ENCODE data around the gene PRR3.

Gene PRR3

GRCh38 chr6:30541515-30542403, 15.3 kb upstream of the PRR3 start:
- DNase-seq = no peak

DNA sequence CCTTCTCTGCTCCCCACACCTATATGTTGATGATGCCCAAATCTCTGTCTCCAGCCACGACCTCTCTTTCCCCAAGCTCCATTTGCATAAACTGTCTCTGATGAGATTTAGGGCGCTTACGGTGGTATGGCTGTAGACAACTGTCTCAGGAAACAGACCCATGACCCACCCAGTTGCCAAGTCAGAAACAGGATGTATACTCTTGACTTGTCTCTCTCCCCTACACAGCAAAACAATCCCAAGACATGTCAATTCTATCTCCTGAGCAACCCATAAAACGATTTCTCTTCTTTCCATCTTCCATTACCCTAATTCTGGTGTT, 14.7 kb upstream of the PRR3 start:
- DNase-seq = no peak

DNA sequence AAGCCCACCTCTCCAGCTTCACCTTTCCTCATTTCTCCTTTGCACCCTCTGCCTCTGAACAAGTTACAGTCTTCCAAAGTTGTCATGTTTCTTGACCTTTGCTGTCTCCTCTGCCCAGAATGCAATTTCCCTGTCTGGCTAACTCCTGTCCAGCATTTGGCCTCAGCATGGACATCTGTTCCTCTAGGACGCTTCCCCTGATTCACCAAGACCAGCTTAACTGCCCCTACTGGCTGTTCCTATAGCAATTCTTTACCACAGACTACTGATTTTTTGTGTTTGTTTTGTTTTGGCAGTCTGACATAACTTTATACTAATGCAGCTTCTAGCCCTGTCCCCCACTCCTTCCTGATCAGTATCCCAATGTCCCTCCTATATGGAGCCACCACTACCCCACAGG, 14.2 kb upstream of the PRR3 start:
- DNase-seq = no peak

GRCh38 chr6:30543821-30544220, 13.3 kb upstream of the PRR3 start:
- DNase-seq = no peak

DNA sequence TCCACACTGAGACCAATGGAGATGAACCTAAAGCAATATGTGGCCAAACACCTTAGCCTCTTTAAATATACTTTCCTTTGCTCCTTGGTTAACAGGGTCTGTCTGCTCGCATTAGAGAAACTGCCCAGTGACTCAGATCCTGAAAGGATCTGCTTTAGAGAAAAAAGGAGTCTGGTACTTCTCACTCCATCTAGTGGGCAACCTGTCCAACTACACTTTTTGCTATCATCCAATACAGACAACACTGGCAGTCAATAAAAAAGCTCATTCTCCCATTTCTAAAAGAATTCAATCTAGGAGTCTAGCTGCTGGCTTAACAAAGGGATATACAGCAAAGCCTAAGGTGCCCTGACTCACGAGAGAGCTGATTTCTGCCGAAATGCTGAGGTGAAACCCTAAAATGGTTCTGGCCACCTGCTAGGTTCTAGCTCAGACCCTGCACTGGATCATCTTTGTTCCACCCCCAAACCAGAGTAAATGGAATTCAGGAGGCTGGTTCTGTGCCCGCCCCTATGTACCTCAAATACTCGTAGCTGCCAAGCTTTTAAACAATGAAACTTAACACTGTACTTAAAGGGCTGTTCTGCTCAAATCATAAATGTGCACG, 12.3 kb upstream of the PRR3 start:
- no peak for DNase-seq

DNA sequence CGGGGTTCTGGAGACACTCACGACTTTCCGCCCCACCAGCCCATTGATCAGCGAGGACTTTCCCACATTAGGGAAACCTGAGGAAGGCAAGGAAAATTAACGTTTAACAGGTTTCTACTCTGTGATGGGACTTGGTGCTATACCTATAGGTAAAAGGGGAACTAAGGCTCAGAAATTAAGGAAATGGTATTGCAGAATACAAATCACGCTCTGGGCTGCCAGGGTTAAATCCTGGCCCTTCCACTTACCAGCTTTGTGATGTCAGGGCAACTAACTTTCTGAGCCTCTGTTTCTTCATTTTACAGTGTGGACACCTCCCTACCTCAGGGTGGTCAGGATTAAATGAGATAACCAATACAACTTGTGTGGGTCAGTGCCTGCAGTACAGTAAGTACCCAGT, 9.6 kb upstream of the PRR3 start:
- no peak for DNase-seq

GRCh38 chr6:30548375-30548774, 8.7 kb upstream of the PRR3 start:
- DNase-seq = no peak

GRCh38 chr6:30554404-30554803, 2.7 kb upstream of the PRR3 start:
- DNase-seq = no peak

- no peak for DNase-seq
Observed at GRCh38 chr6:30554962-30555815, 1.9 kb upstream of the PRR3 start.

GRCh38 chr6:30555816-30556065, 1.4 kb upstream of the PRR3 start:
- DNase-seq = no peak

DNA sequence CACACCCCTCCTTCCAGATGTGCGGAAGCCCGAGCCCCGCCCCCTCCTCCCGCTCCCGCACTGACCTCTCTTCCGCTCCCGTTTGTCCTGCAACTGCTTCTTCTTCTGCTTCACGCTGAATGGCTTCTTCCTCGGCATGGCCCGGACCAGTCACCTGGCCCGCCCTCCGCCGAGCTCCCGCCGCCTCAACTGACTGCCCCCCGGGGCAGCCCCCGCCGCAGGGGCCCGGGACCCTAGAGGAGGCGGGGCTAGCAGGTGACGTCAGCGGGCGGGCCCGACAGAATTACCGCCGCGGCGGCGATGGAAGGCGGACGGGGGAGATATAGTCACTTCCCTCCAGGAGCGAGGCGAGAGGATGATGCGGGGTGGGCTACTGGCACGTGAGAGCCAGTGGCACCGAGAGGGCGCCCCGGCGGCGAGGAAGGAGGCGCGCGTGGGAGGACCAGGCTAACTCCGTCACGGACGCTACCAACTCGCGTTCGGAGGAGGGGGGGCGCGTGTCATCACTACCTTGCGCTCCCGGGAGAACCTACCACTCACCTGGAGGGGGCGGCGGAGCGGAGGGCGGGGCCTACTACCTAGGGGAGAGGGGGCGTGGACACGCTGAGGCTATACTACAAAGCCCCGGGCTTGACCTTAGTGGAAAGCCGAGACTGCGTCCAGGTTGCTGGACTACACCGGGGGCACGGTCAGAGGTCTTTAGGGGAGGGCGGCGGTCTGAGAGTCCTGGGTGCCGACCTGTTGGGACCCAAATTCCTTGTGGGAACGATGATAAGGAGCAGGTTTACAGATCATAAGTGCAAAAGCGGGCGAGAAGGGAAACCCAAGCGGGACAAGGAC, 809 bp upstream of the PRR3 start, which contains the start of gene GNL1:
GNL1 (minus strand) TSS at position 424 of the 840 bp plus-strand sequence; CDS start at position 138, 286 bp downstream.
- peak; percentile 73 for DNase-seq

DNA sequence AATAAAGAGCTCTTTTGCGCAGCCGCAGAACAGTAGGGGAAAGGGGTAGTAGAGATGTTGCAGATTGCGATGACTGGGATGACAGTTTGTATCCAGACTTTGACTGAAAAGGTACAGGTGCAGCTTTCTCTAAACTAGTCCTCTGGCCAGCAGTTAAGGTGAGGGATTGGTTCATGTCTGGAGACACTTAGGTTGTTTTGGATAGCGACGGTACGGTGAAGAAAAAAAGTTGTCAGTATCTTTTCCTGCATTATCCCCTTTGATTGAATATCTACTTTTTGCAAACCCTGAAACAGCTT, 537 bp downstream of the PRR3 start:
- no peak for DNase-seq

DNA sequence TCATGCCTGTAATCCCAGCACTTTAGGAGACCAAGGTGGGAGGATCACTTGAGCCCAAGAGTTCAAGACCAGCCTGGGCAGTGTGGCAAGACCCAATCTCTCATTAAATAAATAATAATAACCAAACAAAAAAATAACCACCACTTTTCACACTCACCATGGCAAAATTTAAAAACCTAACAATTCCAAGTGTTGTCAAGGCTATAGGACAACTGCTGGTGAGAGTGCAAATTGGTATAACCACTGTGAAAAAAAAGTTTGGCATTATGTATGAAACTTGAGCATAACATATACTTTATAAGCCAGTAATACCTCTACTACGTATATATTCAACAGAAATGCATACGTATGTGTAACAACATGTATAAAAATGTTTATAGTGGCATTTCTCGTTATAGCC, 3.8 kb downstream of the PRR3 start:
- no peak for DNase-seq

- DNase-seq = no peak
Observed at GRCh38 chr6:30562470-30563425, 5.7 kb downstream of the PRR3 start.

- DNase-seq = no peak
Observed at GRCh38 chr6:30564114-30564513, 7.0 kb downstream of the PRR3 start.

GRCh38 chr6:30565772-30566171, 8.7 kb downstream of the PRR3 start:
- no peak for DNase-seq

DNA sequence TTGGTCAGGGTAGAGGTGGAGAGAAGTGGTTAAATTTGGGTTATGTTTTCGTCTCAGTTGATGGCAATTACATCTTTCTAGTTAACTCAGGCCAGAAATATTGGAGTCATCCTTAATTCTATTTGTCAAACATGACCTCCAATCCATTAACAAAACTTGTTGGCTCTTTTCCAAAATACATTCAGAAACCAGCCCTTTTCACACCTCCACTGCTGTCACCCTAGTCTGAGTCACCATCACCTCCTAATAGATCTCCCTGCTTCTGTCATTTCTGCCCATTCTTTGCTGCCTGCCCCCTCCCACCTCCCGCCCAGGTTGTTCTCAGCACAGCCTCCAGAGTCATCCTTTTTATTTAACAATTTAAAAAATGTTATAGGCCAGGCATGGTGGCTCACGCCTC, 11.2 kb downstream of the PRR3 start:
- DNase-seq = no peak

DNA sequence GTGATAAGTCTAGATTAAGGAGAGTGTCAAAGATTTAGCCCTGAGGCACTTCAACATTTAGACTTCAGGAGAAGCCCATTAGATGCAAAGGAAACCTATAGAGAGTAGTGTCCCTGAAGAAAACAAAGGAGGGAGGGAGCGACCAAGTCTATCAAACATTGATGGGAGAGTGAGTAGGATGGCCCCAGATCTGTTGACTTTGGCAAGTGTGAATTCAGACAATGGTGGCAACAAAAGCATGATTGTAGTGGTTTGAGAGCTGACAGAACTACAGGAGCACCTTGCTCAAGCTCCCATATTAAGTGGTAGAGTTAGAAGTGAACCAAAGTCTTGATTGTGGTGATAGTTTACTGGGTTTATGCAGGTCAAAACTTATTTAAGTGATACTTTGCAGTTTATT, 13.2 kb downstream of the PRR3 start:
- no peak for DNase-seq

DNA sequence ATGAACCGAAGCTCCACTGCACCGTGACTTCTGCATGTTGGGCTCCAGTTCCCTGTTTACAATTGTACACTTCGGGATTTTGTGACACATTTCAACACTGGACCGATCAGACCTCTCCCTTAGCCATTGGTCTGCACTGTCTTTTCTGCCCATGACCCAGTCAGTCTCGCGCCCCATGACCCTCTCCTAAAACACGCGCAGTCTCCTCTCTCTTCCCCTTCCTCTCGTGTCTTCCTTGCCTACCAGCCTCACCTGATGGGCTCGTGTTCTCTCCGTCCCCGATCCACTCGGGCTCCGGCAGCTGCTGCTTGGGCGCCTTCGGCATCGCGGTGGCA, 13.6 kb downstream of the PRR3 start:
- no peak for DNase-seq

GRCh38 chr6:30571075-30571761, 14.1 kb downstream of the PRR3 start, which contains the start of gene ABCF1:
Gene ABCF1, plus strand, starts transcription at chr6:30571442. Its CDS starts 46 bp downstream, at chr6:30571488.
- DNase-seq = peak; percentile 97

DNA sequence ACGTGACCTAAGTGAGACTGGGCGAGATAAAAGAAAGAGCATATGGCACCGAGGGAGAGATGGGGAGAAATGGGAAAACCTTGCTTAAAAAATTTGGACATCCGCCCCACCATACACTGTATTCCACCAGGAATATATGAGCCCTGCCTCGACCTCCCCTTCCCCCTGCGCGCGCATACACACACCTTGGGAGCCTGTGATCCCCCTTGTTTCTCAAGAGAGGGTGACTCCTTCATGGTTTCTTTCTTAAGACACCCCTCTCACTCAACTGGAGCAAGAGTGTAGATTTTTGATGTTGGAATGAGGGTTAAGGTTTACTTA, 14.6 kb downstream of the PRR3 start:
- DNase-seq = no peak

DNA sequence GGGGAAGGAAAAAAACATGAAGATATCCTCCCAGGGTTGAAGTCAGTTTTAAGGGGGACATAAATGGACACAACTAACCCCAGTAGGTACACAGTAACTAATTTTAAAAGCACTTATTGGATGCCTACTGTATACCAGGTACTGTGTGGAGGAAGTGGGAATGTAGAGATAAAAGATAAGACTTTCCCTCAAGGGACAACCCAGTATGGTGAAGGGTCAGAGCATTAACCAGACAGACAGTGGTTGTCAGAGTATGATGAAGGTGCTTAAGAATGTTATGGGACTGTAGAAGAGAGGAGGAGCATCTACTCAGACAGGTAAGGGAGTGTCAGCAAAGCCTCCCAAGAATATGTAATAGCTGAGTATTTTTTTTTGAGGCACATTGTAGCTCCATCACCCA, 15.1 kb downstream of the PRR3 start:
- DNase-seq = no peak

Data from cortex of kidney (tissue), 1 donor.